Kidney tubule cell (primary cell): ENCODE measurements around the gene USF3.

Experiments
- DNase-seq: peaks from one replicate; pipeline ENCODE4 v3.0.0-alpha.2; 2018; ENCODE audit warnings: low spot score

USF3 gene

DNA sequence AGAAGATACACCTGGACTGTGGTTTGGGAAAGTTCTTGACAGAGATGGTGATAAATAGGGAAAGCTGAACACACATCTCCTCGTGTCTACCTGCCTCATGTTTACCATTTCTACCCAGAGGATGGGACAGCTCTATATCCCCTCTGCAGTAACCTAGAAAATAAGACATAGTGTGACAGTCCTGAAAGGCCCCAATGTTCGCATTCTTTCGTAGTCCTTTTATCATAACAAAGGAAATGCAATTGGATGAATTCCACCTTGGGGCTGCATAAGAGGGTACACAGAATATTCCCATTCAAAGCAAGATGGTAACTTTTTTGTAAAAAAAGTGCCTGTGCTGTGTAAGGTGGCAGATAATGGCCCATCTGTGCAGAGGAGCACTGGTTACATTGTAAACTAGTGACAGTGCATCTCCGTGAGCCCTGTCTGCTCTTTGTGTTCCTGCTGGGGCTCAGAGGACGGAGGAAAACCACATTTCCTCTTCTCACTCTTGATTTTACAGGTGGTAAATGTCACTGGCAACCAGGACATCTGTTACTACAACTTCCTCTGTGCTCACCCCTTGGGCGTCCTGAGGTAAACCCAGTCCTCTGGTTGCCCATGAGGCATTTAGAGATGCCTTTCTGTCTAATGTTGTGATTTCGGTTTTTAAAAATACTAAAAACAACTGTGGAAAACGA lies 89.8 kb downstream of the USF3 start:
- DNase-seq = no peak

DNA sequence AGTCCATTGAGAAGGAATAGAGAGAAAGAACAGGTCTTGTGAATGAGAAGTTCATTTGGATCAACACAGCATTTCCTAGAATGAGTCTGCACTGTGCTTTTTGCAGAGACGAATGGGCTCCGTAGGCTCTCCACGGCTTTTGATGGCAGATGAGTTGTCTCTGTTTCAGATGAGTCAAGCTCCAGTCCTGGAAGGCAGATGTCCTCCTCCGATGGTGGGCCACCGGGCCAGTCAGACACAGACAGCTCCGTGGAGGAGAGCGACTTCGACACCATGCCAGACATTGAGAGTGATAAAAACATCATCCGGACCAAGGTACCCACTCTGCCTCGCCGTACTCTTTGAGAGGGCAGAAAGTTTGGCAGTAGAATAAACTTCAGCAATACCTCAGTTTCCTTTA lies 93.6 kb downstream of the USF3 start:
- no peak for DNase-seq

GRCh38 chr3:113602256-113602655 lies 94.2 kb downstream of the USF3 start:
- DNase-seq = no peak

DNA sequence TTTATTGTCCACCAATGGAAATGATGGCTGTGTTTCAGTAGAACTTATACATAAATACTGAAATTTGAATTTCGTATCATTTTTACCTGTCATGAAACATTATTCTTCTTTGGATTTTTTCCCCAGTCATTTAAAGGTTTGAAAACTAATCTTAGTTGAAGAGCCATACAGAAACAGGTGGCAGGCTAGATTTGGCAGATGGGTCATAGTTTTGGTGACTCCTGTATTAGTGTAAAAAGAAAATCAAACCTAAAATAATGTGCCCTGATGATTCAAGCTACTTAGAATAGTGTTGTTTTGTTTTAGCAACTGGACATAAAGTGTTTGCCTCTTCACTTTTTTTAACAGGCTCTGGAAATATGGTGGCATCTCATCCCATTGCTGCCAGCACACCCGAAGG lies 95.2 kb downstream of the USF3 start:
- no peak for DNase-seq

DNA sequence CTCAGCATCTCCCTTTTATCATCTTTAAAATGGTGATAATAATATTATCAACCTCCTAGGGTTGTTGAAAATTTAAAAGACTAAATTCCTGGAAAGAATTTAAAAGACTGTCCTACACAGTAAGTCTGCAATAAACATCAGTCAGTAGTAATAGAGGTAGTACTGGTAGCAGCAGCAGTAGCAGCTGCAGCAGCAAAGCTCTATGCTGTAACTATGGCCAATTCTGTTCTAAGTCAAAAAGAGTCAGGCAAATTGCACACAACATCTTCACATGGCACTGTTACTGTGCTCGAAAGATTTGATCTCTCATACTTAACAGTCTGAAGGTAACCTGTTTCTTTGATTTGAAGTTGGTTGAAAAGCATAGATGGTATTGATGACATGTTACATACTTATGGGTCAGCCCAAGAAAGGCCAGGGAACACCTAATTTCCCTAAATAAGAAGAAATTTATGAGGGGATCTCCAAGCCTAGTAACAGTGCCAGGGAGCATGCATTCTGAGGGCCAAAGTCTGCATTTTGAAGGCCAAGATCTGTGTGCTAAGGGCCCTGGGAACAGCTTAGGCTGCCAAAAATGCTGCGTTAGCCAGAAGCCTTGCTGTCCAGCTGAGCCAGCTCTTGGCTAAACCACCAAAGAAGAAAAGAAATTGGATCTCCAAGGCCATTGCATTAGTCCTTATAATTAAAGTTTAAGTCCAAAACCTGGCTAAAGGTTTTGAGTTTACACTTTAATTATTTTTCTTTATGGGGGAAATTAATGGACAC lies 95.8 kb downstream of the USF3 start:
- DNase-seq = no peak
